Measurements from ENCODE around the gene GOSR1.

DNA sequence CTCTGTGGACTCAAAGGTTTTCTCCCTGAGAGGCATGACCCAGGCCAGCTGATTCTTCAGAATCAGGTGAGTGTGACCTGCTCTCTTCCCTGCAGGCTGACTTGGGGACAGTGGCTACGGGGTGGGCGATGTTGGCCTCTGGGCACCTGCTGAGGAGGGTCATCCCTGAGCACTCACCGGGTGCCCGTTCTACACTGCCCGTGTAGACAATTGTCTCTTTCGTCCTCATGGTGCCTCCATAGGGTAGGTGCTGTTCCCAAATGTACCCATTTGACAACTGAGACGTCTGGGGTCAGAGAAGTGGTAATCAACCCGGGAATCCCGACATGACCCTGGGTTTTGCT is 74.8 kb downstream of the GOSR1 start:
- TF ChIP-seq, protein P1, sequence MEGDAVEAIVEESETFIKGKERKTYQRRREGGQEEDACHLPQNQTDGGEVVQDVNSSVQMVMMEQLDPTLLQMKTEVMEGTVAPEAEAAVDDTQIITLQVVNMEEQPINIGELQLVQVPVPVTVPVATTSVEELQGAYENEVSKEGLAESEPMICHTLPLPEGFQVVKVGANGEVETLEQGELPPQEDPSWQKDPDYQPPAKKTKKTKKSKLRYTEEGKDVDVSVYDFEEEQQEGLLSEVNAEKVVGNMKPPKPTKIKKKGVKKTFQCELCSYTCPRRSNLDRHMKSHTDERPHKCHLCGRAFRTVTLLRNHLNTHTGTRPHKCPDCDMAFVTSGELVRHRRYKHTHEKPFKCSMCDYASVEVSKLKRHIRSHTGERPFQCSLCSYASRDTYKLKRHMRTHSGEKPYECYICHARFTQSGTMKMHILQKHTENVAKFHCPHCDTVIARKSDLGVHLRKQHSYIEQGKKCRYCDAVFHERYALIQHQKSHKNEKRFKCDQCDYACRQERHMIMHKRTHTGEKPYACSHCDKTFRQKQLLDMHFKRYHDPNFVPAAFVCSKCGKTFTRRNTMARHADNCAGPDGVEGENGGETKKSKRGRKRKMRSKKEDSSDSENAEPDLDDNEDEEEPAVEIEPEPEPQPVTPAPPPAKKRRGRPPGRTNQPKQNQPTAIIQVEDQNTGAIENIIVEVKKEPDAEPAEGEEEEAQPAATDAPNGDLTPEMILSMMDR (IDR thresholded peaks at IDR 0.05) = no peak
- no peak for TF ChIP-seq POLR2A (IDR thresholded peaks at IDR 0.05)
